GM13977 (cell line): ENCODE measurements around the gene RHO.

Experiments used
- DNase-seq: peaks from one replicate; pipeline ENCODE4 v3.0.0; 2012; ENCODE audit warnings: low spot score
- in situ Hi-C: fragments of 300-500 bp; cut with MboI; formaldehyde crosslinking; loops from one replicate; pipeline ENCODE4 v1.12.0; 2022; ENCODE audit warnings: low sequenced_read_pairs, low pct_unique_long_range_greater_than_20kb, mixed read lengths, inconsistent platforms; ENCODE audit not compliant: unreplicated experiment
- TF ChIP-seq, protein P1 (sequence below): IDR thresholded peaks from 2 replicates; pipeline ENCODE4 v1.5.1; 2012; ENCODE audit warnings: mild to moderate bottlenecking, control low read depth; ENCODE audit not compliant: insufficient read depth; ENCODE audit errors: extremely low read depth, missing control alignments

RHO gene

DNA sequence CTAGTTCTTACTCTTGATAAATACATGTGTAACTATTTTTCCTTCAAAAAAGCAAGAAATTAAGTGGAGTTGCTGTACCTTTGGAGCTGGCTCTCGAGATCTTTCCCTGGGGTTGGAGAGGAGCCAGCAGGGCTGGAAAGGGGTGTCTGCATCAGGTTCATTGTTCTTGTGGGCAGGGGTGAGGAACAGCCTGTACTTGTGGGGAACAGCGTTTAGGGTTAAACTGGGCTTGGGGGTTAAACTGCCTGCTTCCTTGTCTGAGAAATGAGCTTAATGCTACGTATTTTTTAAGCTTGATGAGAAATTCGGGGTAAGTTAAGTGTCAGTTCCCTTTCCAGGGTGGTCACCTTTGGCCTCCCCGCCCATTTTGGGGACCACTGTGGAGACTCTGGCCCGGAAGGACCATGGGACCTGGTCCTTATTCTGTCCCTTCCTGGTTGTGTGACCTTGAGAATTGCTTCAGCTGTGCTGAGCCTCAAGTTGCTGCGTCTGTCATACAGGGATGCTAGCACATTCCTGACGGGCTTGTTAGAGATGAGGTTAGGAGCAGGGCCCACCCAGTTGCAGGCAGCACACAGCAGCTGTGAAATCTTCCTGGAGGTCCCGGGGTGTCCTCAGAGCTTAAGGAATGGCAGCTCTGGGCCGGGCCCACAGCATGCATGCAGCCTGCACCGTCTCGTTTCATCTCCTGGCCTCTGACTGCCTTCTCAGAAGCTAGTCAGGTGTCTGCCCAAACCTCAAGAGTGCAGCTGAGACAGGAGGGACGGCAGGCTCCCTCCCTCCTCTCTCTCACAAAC, 26.1 kb downstream of the RHO start:
- TF ChIP-seq, protein P1, sequence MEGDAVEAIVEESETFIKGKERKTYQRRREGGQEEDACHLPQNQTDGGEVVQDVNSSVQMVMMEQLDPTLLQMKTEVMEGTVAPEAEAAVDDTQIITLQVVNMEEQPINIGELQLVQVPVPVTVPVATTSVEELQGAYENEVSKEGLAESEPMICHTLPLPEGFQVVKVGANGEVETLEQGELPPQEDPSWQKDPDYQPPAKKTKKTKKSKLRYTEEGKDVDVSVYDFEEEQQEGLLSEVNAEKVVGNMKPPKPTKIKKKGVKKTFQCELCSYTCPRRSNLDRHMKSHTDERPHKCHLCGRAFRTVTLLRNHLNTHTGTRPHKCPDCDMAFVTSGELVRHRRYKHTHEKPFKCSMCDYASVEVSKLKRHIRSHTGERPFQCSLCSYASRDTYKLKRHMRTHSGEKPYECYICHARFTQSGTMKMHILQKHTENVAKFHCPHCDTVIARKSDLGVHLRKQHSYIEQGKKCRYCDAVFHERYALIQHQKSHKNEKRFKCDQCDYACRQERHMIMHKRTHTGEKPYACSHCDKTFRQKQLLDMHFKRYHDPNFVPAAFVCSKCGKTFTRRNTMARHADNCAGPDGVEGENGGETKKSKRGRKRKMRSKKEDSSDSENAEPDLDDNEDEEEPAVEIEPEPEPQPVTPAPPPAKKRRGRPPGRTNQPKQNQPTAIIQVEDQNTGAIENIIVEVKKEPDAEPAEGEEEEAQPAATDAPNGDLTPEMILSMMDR: no peak
- in situ Hi-C loops: no loop called here

DNA sequence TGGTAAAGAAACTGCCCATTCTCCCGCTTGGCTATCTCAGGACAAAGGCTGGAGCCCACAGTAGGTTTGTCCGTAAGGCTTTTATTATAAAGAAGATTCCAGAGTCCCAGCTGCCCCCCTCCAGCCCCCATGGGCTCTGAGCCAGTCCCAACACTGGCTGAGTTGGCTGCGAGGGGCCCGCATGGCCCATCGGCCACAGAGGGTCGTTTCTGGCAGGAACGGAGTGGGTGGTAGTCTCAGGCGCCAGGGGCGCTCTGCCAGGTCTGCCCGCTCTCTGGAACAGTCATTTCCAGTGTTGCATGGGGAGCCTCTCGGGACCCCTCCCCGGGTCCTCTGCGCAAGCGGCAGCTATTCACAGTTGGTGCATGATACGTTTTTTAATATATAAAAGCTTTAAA, 26.7 kb downstream of the RHO start:
- no peak for DNase-seq
- in situ Hi-C loops: no loop called here
- TF ChIP-seq, protein P1: no peak

More for the DNA sequence above, 26.1 kb downstream of the RHO start:
- DNase-seq: no peak

DNA sequence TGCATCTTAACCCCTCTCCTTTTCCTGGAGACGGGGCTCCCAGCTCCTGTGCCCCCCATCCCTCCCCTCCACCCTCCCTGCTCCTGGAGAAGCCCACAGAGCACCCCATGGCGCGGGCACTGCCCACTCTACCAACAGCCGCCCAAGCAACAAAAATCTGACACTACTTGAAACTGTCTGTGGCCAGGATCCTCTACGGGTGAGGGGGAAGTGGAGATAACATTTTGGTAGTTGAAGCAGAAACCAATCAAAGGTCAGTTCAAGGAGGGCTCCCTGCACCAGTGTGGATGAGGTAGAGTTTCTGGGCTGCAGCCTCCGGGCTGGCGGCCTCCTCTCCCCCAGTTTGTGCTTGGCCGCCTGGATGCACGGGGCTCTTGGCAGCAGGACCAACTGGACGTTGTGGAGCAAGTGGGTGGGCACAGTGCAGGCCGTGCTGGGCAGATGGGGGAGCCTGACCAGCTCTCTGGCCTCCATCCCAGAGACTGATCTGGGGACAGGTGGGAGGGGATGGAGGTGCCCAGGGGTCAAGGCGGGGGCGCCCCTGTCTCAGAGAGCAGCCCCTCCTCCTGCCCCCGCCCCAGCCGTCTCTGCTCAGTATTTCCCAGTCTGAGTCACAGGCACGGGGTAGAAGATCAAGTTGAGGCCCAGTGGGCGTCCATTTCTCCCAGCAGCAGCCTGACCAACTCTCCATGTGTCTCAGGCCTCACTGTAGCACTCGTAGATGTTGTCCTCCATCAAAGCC, 27.3 kb downstream of the RHO start:
- in situ Hi-C loops: no loop called here
- TF ChIP-seq, protein P1: no peak
- DNase-seq: no peak

DNA sequence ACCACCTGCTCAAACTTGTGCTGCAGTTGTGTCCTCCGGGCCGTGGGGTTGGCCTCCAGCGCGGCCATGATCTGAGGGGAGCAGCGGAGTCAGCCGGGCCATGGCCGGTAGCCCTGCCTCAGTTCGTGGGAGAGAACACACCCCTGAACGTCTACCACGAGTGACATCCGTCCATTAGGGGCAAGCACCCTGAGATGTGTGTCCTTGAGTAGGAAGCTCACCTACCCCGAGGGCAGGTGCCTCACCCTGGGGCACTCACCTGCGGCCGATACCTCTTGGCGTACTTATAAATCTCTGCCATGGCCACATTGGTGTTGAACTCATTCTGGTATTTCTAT, 27.9 kb downstream of the RHO start:
- in situ Hi-C loops: no loop called here
- DNase-seq: no peak
- TF ChIP-seq, protein P1: no peak

DNA sequence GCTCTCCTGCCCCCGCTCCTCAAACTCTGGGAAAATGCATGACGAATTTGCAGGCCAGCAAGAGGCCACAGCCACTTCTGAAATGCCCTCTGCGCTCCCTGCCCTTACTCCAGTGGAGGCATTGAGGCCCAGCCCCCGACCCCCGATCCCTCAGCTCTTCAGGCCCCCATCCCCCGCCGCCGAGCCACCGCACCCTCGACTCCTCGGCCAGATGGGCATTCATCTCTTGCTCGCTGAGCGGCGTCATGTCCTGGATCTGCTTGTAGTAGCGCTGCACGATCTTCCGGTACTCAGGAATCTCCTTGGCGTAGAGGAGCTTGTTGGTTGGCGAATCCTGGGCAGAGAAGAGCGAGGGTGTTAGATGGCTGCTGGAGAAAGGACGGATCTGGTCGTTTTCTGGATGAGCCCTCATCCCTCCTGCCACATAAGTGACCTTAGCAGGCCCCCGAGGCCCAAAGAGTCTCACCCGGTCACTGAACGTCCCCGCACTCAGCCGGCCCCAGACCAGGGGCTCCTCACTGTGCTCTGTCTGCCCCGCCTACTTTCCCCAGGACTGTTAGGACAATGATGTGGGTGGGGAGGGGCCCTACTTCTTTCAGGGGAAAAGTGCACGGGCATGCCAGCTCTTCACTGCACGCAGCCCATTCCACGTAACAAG, 28.6 kb downstream of the RHO start:
- TF ChIP-seq, protein P1: no peak
- no peak for DNase-seq
- in situ Hi-C loops: no loop called here

DNA sequence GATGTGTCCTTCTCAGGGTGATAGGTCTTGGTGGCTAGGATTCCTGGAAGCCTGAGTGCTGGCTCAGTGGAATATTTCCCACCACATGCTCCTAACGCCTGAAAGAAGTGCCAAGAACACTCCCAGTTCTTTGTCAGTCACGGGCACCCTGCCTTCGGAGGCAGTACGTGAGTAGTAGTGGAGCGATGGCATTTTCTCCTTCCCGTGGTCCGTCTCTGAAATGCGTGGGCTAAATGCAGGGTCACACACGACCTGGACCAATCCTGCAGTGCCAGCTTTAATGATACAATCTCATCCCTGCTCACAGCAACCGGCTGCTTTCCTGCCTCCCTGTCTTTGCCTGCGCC, 29.1 kb downstream of the RHO start:
- in situ Hi-C loops: no loop called here
- DNase-seq: no peak
- TF ChIP-seq, protein P1: no peak
